Measurements from ENCODE around the gene DGKD.

- TF ChIP-seq CTCF (IDR thresholded peaks at IDR 0.05) (no peak), POLR2A (IDR thresholded peaks at IDR 0.05) (peak in 1 of 4 donors; percentile 39), POLR2AphosphoS5 (IDR thresholded peaks at IDR 0.05) (peak in 1 of 2 donors; percentile 59)
Observed at GRCh38 chr2:233424154-233424951, 70.1 kb downstream of the DGKD start.
